Effector CD8-positive, alpha-beta T cell (primary cell): ENCODE measurements around the gene GPR55.

ENCODE experiments used
- DNase-seq: peaks from one replicate; lab custom pipeline; 2025; lab: John Stamatoyannopoulos, UW

GPR55 gene

GRCh38 chr2:230934231-230935129, 9.4 kb upstream of the GPR55 start:
- DNase-seq = no peak

DNA sequence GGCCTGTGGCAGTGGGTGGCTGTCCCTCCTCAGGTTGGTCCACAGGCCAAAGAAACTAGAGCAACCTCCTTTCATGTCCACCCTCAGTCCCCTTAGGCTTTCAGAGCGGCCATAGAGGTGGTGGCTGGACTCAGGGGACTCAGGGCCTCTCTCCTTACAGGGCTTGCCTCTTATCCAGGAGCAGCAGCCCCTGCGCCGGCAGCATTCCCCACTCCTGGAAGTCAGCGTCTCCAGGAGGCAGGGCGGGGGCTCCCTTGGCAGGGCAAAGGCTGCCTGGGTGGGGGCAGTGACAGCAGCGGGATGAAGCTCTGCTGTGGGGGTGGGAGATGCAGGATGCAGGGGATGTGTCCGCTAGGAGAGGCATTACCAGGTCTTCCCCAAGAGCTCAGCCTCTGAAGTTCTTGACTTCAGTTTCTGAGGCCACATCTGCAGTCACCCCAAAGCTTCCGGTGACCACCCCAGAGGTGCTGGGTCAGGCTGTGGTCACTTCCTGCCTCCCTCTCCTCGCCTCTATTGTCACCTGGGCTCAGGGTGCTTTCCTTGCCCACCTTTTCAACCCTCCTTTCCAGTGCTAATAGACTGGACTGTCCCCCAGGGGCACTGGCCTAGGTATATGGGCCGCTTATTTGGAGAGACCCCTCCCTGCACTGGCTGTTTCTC, 8.6 kb upstream of the GPR55 start:
- no peak for DNase-seq

DNA sequence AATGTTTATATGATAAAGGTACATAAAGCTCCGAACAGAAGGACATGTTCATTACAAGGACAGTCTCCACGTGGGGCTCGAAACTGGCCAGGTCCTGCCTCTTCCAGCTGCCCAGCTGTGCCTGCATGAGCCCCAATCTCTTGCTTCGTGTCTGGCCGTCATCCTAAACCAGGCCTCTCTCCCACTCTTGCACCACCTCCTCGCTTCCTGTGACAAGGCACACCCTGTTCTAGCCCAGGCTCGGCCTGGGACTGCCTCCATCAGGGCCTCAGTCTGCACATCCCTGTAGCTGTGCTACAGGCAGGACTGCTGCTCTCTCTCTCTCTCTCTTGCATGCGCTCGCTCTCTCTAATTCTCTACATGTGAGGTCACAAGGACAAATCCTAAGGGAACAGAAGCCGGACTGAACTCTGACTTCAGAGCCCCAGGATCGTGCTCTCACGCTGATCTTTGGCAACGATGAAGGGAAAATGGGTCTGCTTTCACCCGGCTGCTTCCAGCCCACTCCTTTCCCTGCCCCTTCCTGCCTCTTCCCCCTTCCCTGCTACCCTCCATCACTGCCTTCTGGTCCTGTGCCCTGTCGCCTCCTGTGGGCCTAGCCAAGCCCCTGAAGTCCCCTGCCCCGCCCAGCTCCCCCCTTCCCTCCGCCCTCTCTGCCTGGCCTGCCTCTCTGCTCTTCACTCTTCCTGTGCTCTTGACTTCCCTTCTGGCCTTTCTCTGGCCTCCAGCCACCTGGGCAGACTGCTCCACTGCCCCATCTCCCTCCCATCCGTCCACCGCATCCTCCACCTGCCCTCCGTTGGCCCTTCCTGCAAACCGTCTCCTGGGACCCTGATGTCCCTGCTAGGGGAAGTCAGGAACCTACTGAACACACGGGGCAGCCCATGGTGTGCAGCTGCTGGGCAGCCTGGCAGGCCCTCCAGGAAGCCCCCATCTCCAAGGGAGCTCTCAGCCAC, 7.8 kb upstream of the GPR55 start:
- DNase-seq = no peak

DNA sequence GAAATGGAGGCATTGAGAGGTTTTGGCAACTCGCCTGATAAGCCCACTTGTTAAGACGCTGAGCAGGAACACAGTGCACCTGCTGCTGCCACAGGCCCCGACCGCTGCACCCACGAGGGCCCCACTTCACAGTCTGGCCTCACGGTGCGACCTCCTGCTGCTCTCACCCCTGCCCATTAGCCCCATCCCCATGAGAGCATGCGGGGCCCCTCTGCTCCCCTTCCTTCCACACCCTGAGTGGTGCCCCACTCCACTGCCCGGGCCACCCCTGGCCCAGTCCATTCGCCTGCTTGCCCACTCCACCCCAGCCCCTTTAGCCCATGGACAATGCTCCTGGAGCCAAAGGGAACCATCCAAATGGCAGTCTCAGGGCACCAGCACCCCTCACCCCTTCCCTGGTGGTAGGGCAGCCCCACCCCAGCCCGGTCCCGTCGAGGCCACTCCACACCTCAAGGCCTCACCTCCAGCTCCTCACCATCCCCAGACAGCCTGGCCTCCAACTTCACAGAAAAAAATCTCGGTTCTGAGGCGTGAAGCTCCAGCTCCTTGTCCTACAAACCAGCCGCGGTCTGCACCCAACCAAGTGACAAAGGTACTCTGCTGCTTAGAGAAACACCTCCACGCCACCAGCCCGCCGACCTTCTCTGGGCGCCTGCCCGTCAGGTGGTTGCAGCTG, 6.7 kb upstream of the GPR55 start:
- no peak for DNase-seq

- DNase-seq = no peak
These were observed 6.0 kb upstream of the GPR55 start for GRCh38 chr2:230930928-230931555.

DNA sequence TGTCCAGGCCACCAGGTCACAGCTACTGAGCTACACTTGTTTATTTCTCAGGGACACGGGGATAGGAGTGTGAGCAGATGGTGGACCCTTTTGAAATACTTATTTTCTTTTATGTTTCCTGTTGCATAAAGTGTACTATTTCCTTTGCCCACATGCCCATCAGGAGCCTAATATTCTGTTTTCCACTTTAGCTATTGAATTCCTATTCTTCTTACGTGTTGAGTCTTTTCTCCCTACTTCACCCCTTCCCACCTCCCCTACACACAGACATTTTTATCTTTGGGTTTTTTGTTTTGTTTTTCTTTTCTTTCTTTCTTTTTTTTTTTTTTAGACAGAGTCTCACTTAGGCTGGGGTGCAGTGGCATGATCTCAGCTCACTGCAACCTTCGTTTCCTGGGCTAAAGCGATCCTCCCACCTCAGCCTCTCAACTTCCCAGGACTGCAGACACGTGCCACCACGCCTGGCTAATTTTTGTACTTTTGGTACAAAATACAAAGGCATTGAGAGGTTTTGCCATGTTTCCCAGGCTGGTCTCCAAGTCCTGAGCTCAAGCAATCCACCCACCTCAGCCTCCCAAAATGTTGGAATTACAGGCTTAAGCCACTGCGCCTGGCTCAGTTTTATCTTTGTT, 5.2 kb upstream of the GPR55 start:
- no peak for DNase-seq

- DNase-seq = no peak
These were observed 4.5 kb upstream of the GPR55 start for GRCh38 chr2:230929381-230930148.

DNA sequence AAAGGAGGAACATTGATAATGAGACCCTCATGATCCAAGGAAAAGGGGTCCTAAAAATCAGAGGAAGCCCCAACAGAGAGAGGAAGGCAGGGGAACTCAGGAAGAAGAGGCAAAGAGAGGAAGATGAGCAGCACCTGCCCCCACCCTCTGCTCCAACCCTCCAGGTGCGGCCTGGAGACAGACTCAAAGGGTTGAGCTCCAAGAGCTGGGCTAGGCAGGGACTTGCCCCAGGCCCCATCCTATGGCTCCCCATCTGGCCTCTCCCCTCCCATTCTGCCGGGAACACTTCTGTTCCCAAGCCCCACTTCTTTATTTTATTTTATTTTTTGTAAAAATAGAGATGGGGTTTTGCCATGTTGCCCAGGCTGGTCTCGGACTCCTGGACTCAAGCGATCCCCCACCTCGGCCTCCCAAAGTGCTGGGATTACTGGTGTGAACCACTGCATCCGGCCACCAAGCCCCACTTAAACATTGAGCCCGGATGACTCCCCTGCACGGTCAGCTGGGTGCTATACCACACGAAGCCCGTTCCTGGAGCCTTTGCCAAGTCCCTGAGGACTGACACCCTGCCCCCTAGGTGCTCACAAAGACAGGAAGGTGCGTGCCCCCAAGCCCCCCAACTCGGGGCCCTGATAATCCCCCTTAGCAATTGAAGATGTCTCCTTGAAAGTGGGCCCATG, 3.8 kb upstream of the GPR55 start:
- no peak for DNase-seq

- DNase-seq = no peak
These were observed 2.8 kb upstream of the GPR55 start for GRCh38 chr2:230927711-230928341.

DNA sequence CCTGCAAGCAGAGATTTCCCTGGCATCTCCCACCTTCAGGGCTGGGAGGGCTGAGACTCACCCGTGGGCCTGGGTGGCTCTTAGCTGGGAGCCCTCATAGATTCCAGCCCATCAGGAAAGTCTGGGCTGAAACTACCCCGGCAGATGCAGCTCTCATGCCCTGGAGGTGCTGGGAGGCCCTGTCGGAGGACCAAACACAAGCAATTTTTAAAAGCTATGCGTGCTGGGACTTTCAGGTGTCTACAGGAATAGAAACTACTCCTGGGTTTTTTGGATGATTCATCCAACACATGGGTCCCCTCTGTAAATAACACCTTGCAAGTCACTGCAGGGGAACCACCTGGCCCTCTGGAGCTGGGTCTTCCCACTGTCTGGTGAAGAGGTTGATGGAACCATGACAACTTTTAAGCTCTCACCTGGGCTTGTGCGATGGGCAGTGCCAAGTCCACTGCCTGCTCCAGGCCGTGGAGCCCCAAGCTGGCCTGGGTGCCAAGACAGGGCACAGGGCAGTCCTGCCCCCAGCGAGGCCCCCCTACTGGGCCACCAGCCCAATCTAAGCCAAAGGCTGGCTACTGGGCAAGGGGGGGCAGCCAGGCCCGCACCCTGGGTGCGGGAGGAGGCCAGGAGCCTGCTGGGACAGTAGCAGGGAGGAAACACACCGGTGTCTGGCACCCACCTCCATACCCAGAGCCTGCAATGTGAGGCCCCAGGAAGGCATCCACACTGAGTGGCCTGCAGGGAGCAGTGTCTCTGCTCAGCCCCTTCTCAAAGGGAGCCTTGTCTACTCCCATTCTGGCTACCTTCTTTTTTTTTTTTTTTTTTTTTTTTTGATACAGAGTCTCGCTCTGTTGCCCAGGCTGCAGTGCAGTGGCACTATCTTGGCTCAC, 1.1 kb upstream of the GPR55 start:
- DNase-seq = no peak

- DNase-seq = no peak
These were observed 419 bp upstream of the GPR55 start for GRCh38 chr2:230925443-230925878.

GRCh38 chr2:230924092-230924469, 961 bp downstream of the GPR55 start:
- DNase-seq = no peak

GRCh38 chr2:230922951-230923717, 1.9 kb downstream of the GPR55 start:
- no peak for DNase-seq

DNA sequence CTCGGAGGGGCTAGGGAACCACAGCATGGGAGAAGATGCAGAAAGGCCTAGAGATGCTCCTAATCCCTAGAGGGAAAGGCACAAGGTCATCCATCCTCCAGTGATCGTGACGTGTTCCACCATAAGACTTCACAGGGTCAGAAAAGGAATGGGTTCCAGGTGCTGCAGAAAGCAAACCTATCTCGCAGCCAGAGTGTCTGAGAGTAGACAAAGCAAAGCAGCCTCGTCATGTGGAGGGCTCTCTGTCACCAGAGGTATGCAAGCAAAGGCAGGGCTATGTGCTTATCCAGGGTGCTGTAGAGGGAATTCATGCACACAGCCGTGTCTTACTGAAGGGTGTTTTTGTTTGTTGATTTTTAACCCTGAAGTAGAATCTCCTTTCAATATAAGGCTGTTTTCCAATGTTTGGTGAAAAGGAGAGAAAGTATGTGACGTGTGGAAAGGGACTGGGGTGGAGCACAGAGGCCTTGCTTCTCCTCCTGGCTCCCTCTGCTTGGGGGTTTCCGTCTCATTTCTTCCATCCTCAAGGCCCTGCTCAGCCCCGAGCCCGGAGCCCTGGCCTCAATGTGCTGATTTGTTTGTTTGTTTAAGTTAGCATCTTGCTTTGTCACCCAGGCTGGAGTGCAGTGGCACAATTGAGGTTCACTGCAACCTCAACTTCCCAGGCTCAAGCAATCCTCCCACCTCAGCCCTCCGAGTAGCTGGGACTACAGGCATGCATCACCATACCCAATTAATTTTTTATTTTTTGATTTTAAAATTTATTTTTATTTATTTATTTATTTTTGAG, 3.0 kb downstream of the GPR55 start:
- DNase-seq = no peak

GRCh38 chr2:230920167-230920566, 4.9 kb downstream of the GPR55 start:
- no peak for DNase-seq

- DNase-seq = no peak
These were observed 5.4 kb downstream of the GPR55 start for GRCh38 chr2:230919681-230920080.
